CD4-positive, alpha-beta T cell treated with Interleukin-6 at 100 ng/mL for 8 hours (primary cell): ENCODE measurements around the gene PRRT1B.
"Not testable (repeated sequence)": the region's sequence is repeated elsewhere in the genome, so short reads cannot be mapped to it uniquely, and the experiment has no call there.

Experiments used
- DNase-seq: peaks from one replicate; pipeline ENCODE4 v3.0.0-alpha.2; 2020; ENCODE audit warnings: mixed read lengths, low spot score

The PRRT1B gene

GRCh38 chr9:131545003-131545785 lies at the start of gene PRRT1B:
Gene PRRT1B (plus strand): TSS chr9:131545523. CDS start chr9:131545616, 93 bp downstream.
- no peak for DNase-seq

- no peak for DNase-seq
These were observed 49.5 kb upstream of the PRRT1B start for GRCh38 chr9:131495785-131496184.

- no peak for DNase-seq
These were observed 48.4 kb upstream of the PRRT1B start for GRCh38 chr9:131496844-131497405.

DNA sequence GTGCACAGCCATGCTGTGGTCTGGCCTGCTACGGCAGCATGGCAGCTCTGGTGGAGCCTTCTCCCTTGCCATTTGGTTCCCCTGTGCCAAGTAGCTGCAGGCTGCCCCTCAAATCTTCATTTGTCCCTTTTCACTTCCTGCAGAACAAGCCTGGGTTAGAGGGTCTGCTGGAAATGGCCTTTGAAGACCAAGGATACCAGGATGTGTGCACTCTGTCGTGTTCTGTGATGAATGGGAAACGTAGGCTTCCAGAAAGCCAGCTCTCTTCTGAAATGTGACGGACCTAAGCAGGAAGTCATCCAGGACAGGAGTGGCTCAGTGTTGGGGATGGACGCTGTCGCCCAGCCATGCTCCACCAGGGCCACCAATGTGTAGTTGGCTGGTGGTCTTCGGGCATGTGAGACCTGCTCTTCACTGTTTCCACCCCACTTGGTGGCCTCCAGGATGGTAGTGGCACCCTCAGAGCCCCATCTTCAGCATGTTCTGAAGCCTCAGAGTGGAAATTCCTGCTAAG lies 46.0 kb upstream of the PRRT1B start:
- DNase-seq = no peak

- DNase-seq = peak; percentile 83
These were observed 44.9 kb upstream of the PRRT1B start for GRCh38 chr9:131500377-131500776.

- peak; percentile 64 for DNase-seq
These were observed 44.3 kb upstream of the PRRT1B start for GRCh38 chr9:131500939-131501541.

DNA sequence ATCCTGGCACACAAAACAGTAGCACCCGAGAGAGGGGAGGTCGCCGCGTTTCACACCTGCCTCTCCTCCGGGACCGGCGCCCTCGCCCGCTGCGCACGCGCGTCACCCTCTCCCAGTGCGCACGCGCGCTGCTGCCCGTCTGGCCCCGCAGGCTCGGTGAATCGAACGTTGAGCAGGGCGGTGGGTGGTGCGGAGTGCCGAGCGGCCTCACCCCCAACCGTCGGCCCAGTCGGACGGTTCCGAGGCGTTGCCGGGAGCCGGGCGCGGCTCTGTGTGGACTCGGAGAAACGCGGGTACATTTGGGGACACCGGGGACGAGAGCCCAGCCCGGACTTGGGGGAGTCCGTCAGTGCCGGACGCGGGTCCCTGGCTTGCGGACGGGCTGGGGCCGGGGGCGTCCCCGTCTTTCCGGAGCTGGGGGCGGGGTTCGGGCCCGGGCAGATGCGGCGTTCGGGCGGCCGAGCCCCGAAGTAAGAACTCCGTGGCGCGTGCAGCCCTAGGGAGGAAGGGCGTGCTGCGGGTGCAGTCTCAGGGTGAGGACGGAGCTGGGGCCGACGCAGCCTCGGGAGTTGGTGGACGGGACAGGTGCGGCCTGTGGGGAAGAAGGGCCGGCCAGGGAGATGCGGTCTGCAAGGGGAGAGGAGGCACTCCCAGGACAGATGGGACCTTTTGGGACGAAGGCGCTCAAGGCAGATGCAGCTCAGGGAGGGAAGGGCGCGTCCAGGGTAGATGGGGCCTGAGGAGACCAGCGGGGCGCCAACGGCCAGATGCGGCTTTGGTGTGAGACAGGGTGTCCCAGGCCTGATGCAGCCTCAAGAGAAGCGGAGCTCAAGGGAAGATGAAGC lies 42.3 kb upstream of the PRRT1B start, which contains the start of gene POMT1:
Gene POMT1, plus strand, starts transcription at position 138 of the 845 bp plus-strand sequence. CDS start 1,301 bp downstream, outside the sequence.
- peak; percentile 90 for DNase-seq

DNA sequence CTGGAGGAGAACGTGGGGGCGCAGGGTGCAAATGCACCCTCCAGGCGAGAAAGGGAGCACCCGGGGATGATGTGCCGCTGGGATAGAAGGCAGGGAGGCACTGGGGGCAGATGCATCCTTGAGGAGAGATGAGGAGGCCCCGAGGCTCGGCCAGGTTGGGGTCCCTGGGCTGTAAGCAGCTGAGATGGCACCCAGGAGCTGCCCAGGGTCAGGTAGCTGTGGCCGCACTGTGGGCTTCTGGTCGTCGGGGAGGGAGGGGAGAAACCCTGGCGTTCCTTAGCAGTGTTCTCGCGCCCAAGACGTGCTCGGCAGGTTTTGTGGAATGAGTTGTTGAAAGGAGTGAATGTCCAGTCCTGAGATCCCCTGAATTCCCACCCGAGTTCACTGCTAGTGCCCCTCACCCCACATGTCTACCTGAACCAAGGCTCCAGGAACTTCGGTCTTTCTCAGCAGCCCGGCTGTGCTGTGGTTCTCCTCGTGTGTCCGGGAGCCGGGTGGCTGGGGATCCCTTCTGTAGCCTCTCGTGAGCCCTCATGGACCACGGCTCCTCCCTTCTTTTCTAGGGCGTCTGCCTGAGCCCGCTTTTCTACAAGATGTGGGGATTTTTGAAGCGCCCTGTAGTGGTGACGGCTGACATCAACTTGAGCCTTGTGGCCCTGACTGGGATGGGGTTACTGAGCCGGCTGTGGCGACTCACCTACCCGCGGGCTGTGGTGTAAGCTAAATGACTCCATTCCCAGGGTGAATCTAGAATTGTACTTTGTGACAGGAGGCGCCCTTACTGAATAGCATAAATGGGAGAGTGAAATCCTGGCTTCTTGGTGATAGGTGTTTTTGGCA lies 41.5 kb upstream of the PRRT1B start:
- DNase-seq = peak; percentile 53

- no peak for DNase-seq
These were observed 40.3 kb upstream of the PRRT1B start for GRCh38 chr9:131505012-131505411.

GRCh38 chr9:131511416-131511815 lies 33.9 kb upstream of the PRRT1B start:
- DNase-seq = no peak

DNA sequence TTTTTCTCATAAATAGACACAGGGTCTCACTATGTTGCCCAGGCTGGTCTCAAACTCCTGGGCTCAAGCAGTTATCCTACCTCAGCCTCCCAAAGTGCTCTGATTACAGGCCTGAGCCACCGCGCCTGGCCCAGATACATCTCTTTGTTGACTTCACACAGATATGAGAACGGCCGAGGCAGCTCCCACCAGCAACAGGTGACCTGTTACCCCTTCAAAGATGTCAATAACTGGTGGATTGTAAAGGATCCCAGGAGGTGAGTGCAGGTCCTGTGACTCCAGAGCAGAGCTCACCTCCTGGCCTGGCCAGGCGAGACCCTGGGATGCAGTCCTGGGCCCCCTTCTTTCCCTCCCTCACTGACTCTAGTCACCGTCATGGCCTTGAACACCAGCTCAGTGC lies 33.4 kb upstream of the PRRT1B start:
- no peak for DNase-seq

- no peak for DNase-seq
These were observed 32.1 kb upstream of the PRRT1B start for GRCh38 chr9:131513177-131513576.

GRCh38 chr9:131515559-131516031 lies 29.7 kb upstream of the PRRT1B start:
- DNase-seq = not testable (repeated sequence)

- no peak for DNase-seq
These were observed 29.2 kb upstream of the PRRT1B start for GRCh38 chr9:131516100-131516499.

- DNase-seq = no peak
These were observed 28.4 kb upstream of the PRRT1B start for GRCh38 chr9:131516930-131517329.

GRCh38 chr9:131517761-131518190 lies 27.5 kb upstream of the PRRT1B start:
- no peak for DNase-seq

GRCh38 chr9:131518553-131518952 lies 26.8 kb upstream of the PRRT1B start:
- no peak for DNase-seq

DNA sequence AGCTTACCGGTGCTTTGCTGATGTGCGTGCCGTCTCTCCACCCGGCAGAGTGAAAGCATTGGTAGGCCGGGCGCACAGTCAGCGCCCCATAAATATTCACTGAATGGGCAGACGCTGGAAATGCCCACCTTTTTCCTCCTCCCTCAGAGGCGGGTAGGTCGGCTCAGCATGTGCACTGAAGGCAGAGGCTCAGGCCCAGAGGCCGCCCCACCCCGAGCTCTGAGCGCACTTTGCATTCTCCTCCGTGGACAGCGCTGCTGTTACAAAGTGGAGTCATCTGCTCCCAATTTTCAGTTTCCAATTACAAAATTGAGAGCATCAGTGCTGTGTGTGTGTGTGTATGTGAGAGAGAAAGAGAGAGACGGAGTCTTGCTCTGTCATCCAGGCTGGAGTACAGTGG lies 24.8 kb upstream of the PRRT1B start:
- DNase-seq = no peak

GRCh38 chr9:131521203-131521602 lies 24.1 kb upstream of the PRRT1B start:
- no peak for DNase-seq

DNA sequence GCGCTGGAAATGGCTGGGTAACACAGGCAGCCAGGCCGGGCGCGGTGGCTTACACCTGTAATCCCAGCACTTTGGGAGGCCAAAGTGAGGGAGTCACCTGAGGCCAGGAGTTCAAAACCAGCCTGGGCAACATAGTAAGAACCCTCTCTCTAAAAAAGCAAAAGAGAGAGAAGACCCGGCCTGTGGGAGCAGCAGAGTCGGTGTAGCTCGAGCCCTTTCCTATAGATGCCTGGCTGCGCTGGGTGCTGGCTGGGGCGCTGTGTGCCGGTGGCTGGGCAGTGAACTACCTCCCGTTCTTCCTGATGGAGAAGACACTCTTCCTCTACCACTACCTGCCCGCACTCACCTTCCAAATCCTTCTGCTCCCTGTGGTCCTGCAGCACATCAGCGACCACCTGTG lies 23.5 kb upstream of the PRRT1B start:
- no peak for DNase-seq
